Transverse colon (tissue), 4 donors: ENCODE results near the gene ST3GAL3. TPM values are rescaled to one million over a fixed set of nuclear protein-coding genes. Genes with fewer than 3 reads are reported as not detected.

Source experiments
- DNase-seq: peaks from one replicate; pipeline ENCODE4 v3.0.0-alpha.2; 2019
- H3K27ac ChIP-seq, 4 donors: fragments of 200-600 bp; sonication (generic); 2 replicates each; pipeline ENCODE4 v1.5.1; 2016 to 2018; ENCODE audit warnings: inconsistent platforms in 4 of 4
- H3K27me3 ChIP-seq: fragments of 200-600 bp; sonication (generic); 2 replicates; pipeline ENCODE4 v1.5.1; 2017; ENCODE audit warnings: inconsistent platforms
- H3K36me3 ChIP-seq, 4 donors: fragments of 200-600 bp; sonication (generic); 2 replicates each; pipeline ENCODE4 v1.5.1; 2017 to 2019; ENCODE audit warnings: inconsistent platforms in 4 of 4
- H3K4me1 ChIP-seq, 4 donors: fragments of 200-600 bp; sonication (generic); 2 replicates each; pipeline ENCODE4 v1.5.1; 2017 to 2020; ENCODE audit warnings: inconsistent platforms in 4 of 4
- H3K4me3 ChIP-seq, 4 donors: fragments of 200-600 bp; sonication (generic); 1 replicate in 1 of 4; 2 replicates in 3 of 4; pipeline versions ENCODE4 v1.5.1 to v1.6.1; 2017 to 2019; ENCODE audit warnings: inconsistent platforms in 4 of 4
- H3K9me3 ChIP-seq, 2 donors: fragments of 200-600 bp; sonication (generic); 2 replicates each; pipeline ENCODE4 v1.5.1; 2017 to 2019; ENCODE audit warnings: inconsistent platforms in 2 of 2
- EP300 ChIP-seq: sonication (generic); formaldehyde crosslinking; IDR thresholded peaks from one replicate; pipeline ENCODE4 v1.6.1; 2017; ENCODE audit warnings: antibody characterized with exemption, low read depth
- POLR2A ChIP-seq: fragments of 450-650 bp; IDR thresholded peaks from one replicate; pipeline ENCODE4 v1.6.1; 2016; ENCODE audit warnings: antibody characterized with exemption, mild to moderate bottlenecking, moderate library complexity
- POLR2AphosphoS5 ChIP-seq, 3 donors: sonication (generic); formaldehyde crosslinking; IDR thresholded peaks; one replicate each; pipeline ENCODE4 v1.6.1; 2016; ENCODE audit warnings: antibody characterized with exemption in 3 of 3
- WGBS, 2 donors: methylation state at CpG; one replicate each; pipeline ENCODE4 v1.1.5; 2018; ENCODE audit warnings: low coverage in 1 of 2; 5-methylcytosine and 5-hydroxymethylcytosine counted together
- in situ Hi-C, 4 donors: fragments of 200-750 bp; cut with MboI; loops; one replicate each; pipeline versions ENCODE4 v1.15.0 to v1.15.1; 2017; ENCODE audit warnings: low sequenced_read_pairs in 3 of 4, low pct_ligation_motif_present in 1 of 4, low pct_unique_long_range_greater_than_20kb in 1 of 4
- intact Hi-C: fragments of 100-400 bp; cut with DNase I; formaldehyde crosslinking; loops from one replicate; pipeline ENCODE4 v1.15.1; 2023; ENCODE audit warnings: low total_unique reads
- total RNA-seq, 4 donors: library from RNA; depleted of rRNA; stranded (reverse); fragments of >200 nt; gene quantifications; one replicate each; pipeline ENCODE4 v1.1.0, GENCODE V29; 2016
- TF ChIP-seq, protein P1 (sequence below), 5 experiments: fragments of 200-600 bp in 3 of 5; fragments of 450-650 bp in 2 of 5; sonication (generic) in 3 of 5; IDR thresholded peaks; 1 replicate in 2 of 5; 2 replicates in 3 of 5; pipeline ENCODE4 v1.5.1; 2016 to 2017; ENCODE audit warnings: antibody characterized with exemption in 5 of 5, inconsistent platforms in 3 of 5, mild to moderate bottlenecking in 2 of 5, moderate library complexity in 1 of 5

ST3GAL3 gene
- total RNA-seq, 4 donors from 2014 or later = 4.8 to 23.9 (median 9.7) TPM

DNA sequence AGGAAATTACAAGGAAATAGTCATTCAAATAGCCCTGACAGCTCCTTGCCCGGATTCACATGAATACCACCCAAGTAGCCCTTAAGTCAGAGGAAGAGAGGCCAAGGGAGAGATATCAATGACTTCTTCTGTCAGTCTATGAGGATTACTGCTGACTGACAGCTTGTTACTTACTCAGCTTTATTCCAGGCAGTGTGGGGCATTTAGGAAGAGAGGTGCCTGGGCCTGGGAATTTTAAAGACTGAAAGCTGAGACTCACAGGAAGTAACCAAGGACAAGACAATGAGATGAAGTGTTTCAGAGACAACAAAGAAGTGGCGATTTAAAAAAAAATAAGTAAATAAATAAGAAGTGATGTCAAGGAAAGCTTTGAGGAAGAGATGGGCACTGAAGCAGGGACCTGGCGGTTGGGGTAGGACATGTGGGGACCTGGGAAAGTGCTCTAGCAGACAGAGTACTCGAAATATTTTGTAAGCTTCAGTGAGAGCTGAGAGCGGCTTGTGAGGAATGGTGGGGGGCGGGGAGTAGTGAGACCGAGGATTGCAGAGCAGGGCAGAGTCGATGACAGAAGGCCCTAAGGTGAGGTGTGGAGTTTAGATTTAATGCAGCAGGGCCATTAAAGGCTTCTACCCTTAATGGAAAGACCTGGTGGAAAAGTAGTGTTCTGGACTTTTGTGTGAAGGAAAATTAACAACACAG is 58.9 kb downstream of the ST3GAL3 start:
- DNase-seq = no peak
- Histone ChIP-seq H3K27ac (no peak overlapping the region), H3K9me3 (no peaks in the 10 kb centered on the region), H3K4me3 (no peak overlapping the region), H3K27me3 (no peaks in the 10 kb centered on the region), H3K36me3 (no peaks in the 10 kb centered on the region), H3K4me1 (peaks cover 0 to 17% (median 2%) of the 10 kb centered on the region in 4 donors)
- intact Hi-C loops (no loop called here), in situ Hi-C loops (loop anchor here in 2 of 4 donors (10.0 to 25.0 kb wide), 2 partner anchors 169 to 271 kb away; partner anchors contain the start of genes ARTN (in 1 of the 2) and SLC6A9 (in 1 of the 2))
- 71 to 81% methylated on average over 8 of the region's 8 CpGs for WGBS, 2 donors
- TF ChIP-seq POLR2A (no peak), EP300 (no peak), POLR2AphosphoS5 (IDR thresholded peaks at IDR 0.05) (no peak)
- TF ChIP-seq, protein P1, sequence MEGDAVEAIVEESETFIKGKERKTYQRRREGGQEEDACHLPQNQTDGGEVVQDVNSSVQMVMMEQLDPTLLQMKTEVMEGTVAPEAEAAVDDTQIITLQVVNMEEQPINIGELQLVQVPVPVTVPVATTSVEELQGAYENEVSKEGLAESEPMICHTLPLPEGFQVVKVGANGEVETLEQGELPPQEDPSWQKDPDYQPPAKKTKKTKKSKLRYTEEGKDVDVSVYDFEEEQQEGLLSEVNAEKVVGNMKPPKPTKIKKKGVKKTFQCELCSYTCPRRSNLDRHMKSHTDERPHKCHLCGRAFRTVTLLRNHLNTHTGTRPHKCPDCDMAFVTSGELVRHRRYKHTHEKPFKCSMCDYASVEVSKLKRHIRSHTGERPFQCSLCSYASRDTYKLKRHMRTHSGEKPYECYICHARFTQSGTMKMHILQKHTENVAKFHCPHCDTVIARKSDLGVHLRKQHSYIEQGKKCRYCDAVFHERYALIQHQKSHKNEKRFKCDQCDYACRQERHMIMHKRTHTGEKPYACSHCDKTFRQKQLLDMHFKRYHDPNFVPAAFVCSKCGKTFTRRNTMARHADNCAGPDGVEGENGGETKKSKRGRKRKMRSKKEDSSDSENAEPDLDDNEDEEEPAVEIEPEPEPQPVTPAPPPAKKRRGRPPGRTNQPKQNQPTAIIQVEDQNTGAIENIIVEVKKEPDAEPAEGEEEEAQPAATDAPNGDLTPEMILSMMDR (IDR thresholded peaks at IDR 0.05) = no peak

DNA sequence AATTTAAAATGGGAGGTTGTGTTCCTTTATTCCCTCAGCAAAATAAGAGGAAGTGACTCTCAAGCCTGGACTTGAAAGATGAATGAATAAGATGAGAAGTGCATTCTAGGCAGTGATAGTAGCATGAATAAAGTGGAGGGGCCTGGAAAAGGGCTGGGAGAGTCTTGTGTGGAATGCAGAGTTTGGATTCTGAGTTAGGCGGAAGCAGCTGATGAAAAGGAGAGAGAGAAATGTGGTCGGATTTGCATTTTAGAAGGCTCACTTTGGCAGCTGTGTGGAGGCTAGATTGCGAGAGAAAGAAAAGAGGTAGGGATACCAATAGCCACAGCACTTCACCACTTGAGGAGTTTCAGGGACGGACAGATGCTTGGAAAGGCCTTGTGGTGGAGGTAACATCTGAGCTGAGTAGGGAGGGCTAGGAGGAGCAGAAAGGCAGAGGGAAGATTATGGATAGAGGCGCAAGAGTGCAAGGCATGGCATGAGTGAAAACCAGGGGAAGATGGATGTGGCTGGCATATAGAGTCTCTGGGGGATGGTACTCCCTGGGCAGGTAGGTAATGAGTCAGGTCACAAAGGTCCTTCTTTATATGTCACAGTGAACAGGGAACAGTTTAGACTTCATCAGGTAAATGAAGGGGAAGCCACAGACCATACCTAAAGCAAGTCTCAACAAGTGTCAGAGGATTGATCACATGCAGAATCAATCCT is 59.6 kb downstream of the ST3GAL3 start:
- Histone ChIP-seq H3K27ac (no peak overlapping the region), H3K9me3 (no peaks in the 10 kb centered on the region), H3K27me3 (no peaks in the 10 kb centered on the region), H3K4me3 (no peak overlapping the region), H3K36me3 (no peaks in the 10 kb centered on the region), H3K4me1 (peaks cover 0 to 17% (median 2%) of the 10 kb centered on the region in 4 donors)
- intact Hi-C loops (no loop called here), in situ Hi-C loops (loop anchor here in 2 of 4 donors (10.0 to 25.0 kb wide), 2 partner anchors 168 to 270 kb away; partner anchors contain the start of genes ARTN (in 1 of the 2) and SLC6A9 (in 1 of the 2))
- DNase-seq = no peak
- TF ChIP-seq, protein P1 (IDR thresholded peaks at IDR 0.05) = no peak
- TF ChIP-seq POLR2A (no peak), EP300 (no peak), POLR2AphosphoS5 (IDR thresholded peaks at IDR 0.05) (no peak)
- WGBS, 2 donors = 80 to 89% methylated on average over 3 to 5 of the region's 5 CpGs

DNA sequence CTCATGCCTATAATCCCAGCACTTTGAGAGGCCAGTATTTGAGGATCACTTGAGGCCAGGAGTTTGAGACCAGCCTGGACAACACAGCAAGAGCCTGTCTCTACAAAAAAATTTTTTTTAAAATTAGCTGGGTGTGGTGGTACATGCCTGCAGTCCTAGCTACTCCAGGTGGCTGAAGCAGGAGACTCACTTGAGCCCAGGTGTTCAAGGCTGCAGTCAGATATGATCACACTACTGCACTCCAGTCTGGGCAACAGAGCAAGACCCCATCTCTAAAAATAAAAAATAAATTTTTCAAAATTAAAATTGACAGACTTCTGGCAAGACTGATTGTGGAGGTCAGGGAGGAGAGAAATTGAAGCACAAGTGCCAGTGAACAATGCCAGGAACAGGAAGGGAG is 60.8 kb downstream of the ST3GAL3 start:
- Histone ChIP-seq H3K27ac (no peak overlapping the region), H3K36me3 (no peaks in the 10 kb centered on the region), H3K27me3 (no peaks in the 10 kb centered on the region), H3K4me1 (peaks cover 0 to 12% (median under 1%) of the 10 kb centered on the region in 4 donors), H3K9me3 (no peaks in the 10 kb centered on the region), H3K4me3 (no peak overlapping the region)
- in situ Hi-C loops (loop anchor here in 2 of 4 donors (10.0 to 25.0 kb wide), 2 partner anchors 167 to 269 kb away; partner anchors contain the start of genes ARTN (in 1 of the 2) and SLC6A9 (in 1 of the 2)), intact Hi-C loops (no loop called here)
- DNase-seq = no peak
- TF ChIP-seq POLR2AphosphoS5 (IDR thresholded peaks at IDR 0.05) (no peak), POLR2A (no peak), EP300 (no peak)
- TF ChIP-seq, protein P1 (IDR thresholded peaks at IDR 0.05) = no peak

DNA sequence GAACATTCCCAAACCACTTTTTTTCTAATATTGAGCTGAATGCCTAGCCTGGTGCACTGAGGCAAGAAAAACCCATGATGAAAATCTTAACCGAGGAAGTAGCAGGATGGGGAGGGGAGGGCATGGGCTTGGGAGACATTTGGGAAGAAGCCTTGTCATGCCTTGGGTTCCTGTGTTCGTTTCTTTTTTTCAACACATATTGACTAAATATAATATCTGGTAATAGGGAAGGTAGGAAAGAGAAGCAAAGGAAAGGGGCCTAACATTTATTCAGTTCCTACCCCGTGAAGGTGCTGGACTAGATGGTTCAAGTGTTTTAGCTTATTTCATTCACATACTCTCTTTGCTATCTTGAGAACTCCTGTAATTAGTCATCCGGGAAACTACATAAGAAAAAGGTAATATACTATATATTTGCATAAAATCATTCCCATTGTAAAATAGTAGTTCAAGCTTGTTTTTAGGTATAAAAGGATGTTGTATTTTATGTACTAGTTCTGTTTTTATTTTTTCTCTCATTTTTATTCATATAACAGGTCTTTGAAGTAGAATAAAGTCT is 62.1 kb downstream of the ST3GAL3 start:
- Histone ChIP-seq H3K4me3 (no peak overlapping the region), H3K27ac (no peak overlapping the region), H3K4me1 (peaks cover 0 to 11% (median 0%) of the 10 kb centered on the region in 4 donors), H3K36me3 (no peaks in the 10 kb centered on the region), H3K9me3 (no peaks in the 10 kb centered on the region), H3K27me3 (no peaks in the 10 kb centered on the region)
- intact Hi-C loops (no loop called here), in situ Hi-C loops (loop anchor here in 2 of 4 donors (10.0 to 25.0 kb wide), 2 partner anchors 165 to 268 kb away; partner anchors contain the start of genes ARTN (in 1 of the 2) and SLC6A9 (in 1 of the 2))
- no peak for TF ChIP-seq EP300
- TF ChIP-seq, protein P1 (IDR thresholded peaks at IDR 0.05) = no peak
- TF ChIP-seq POLR2AphosphoS5 (IDR thresholded peaks at IDR 0.05) = no peak
- no peak for TF ChIP-seq POLR2A
- DNase-seq = no peak
- WGBS, 2 donors = 74 to 85% methylated on average over 4 of the region's 4 CpGs
